Epidermal melanocyte (primary cell): ENCODE data around the gene FAM227B.
"Not testable (repeated sequence)": the region's sequence is repeated elsewhere in the genome, so short reads cannot be mapped to it uniquely, and the experiment has no call there.

ENCODE experiments used
- DNase-seq: peaks from one replicate; pipeline ENCODE4 v3.0.0; 2011; ENCODE audit warnings: low spot score; ENCODE audit not compliant: insufficient read length

FAM227B gene

DNA sequence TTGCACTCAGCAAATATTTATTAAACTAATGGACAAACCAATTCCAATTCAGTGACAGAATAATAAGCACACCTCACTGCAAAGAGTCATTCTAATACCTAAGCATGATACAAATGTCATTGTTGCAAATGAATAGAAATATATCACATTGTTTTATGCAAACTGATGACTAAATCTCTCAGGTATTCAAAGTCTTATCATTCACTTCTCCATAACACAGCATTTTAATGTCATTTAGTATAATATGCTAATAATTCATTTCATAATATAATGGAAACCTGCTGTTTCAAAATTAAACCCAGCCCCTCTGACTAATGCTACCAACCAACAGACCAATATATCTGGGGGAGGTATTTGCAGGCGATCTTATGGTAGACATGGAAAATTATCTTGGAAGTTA lies 125.8 kb downstream of the FAM227B start:
- DNase-seq = no peak

DNA sequence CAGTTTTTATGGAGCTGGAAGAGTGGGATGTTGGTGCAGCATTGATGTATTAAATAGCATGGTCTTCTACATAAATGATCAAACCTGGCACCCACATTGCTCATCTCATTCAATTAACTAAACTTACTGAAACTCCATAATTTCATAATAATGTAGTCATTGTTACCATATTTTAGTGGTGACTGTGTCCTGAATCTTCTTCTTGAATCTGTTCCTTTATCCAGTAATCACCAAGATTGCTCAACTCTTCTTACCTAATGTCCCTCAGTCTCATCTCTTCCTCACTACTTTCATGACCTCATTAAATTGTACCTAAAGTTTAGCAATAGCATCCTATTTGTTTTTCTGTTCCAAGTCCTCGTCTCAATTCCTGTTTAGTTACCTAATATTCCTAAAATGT lies 127.8 kb downstream of the FAM227B start:
- no peak for DNase-seq

DNA sequence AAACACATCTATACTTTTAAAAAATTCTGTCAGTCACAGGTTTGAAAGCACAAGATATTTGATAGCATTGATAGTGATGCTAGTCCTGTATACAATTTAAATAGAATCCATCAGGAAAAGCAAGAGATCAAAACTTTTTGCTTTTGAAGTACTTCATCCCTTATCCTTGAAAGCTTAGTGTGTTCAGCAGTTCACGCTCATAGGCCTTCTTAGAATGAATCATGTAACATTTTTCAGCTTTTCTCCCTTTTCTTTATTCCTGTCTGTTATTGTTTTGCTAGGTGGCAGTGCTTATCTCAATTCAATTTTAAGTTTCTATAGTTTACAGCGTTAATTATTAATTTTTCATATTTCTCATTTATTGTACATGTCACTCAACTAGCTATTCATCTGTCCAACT lies 128.5 kb downstream of the FAM227B start:
- DNase-seq = no peak

DNA sequence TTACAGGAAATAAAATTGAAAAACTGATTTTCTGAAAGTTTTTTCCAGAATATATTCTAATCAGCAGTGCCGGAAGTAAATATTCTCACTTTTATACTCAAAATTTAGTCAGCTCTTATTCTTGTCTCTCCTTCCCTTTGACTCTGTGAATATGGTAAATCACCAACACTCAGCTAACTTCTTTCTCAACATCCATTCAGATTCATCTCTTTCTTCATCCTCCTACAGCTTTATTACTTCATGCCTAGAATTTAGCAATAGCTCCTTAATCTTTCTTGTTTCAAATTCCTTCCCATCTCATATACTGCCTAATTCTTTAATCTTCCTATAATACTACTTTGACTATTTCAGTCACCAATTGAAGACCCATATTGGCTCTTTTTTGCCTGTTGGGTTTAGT lies 129.7 kb downstream of the FAM227B start:
- DNase-seq = no peak

DNA sequence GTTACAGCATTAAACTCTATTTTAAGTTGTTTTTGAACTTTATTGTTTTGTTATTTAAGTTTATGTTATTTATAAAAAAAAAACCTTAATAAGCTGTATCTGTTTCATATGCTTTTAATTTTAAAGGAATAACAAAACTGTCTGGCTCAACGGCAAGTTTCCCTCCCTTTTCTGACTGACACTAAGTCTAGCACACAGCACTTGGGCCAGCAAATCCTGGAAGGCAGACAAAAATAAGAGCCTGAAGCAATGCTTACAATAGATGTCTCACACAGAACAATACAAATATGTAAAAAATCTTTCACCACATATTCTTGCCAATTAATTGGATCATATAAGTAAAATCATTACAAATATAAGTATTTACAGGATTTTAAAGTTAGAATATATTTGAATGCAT lies 135.2 kb downstream of the FAM227B start:
- DNase-seq = not testable (repeated sequence)

DNA sequence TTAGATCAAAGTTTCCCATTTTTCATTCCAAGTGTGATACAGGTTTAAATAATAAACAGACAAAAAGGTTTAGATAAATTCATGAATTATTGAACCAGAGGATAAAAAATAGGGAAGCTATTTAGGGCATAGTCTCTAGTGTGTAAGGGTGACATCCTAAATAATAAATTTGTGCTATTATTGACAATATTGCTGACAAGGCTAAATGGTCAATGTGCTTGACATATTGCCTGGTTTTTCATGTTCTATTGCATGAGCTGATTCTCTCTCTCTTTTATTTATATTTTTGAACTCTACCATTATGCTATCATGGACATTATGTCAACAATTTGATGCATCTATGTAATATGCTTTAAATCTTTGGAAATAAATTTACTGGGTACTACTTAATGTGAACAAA lies 141.6 kb downstream of the FAM227B start:
- DNase-seq = not testable (repeated sequence)

DNA sequence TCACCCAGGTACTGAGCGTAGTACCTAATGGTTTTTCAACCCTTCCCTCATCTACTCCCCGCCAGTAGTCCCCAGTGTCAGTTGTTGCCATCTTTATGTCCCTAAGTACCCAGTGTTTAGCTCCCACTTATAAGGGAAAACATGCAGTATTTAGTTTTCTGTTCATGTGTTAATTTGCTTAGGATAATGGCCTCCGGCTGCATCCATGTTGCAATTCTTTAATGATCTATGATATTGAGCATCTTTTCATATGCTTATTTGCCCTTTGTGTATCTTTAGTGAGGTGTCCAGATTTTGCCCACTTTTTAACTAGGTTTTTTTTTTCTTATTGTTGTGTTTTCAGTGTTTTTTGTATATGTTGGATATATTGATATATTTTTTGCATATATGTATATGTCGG lies 142.6 kb downstream of the FAM227B start:
- DNase-seq = not testable (repeated sequence)

DNA sequence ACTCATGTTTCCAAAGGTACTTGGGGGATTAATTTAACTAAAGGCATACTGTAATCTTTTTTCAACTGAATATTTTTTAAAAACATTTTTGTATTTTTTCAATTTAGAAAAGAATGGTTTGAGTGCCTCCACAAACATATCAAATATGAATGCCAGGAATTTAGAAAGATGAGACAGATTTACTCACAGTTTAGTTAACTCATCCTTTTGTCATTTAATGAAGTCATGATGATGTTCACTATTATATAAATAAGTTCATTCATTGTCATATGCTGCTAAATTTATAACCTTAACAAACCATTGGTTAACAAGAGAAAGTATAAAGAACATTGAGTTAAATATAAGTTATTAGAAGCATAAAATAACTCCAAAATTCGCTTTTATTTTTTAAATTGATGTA lies 147.6 kb downstream of the FAM227B start:
- no peak for DNase-seq

DNA sequence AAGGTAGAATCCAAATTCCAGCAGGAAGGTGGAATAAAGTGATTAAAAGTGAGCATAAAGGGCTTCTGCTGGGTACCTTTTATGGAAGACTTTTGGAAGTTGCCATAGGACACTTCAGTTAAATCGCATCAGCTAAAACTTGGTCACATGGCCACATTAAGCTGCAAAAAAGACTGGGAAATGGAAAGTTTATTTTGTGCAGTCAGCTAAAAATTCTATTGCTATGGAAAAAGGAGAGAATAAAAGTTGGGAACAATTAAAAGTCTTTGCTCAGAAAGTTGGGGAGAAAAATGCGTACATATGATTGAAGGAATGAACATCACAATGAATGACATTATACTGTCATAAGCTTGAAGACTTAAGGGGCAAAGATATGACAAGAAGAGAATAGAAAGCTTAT lies 148.3 kb downstream of the FAM227B start:
- no peak for DNase-seq

DNA sequence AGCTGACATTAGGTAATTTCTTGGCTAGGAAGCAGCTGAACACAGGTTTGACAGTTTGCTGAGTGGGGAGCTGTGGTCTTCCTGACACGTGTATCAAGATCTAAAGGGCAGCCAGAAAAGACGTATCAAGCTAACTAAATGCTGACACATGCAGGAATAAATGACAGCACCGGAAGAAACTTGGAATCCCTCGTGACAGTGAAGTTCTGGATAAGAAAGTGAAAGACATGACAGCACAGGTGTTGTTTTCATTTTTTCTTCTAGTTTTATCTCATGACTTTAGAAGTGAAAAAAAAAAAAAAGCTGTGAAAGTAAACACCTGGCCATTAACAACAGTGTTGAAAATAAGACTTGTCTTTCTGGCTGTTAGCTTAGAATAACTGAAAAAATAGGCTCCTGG lies 148.9 kb downstream of the FAM227B start:
- DNase-seq = no peak

DNA sequence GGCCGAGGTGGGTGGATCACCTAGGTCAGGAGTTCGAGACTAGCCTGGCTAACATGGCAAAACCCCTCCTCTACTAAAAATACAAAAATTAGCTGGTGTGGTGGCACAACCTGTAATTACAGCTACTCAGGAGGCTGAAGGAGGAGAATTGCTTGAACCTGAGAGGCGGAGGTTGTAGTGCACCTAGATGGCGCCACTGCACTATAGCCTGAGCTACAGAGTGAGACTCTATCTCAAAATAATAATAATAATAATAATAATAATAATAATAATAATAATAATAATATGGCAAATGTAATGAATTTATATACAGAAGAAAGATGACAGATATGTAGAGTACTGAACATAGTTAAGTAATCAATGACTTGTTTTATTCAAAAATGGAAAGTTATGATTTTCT lies 149.4 kb downstream of the FAM227B start:
- DNase-seq = not testable (repeated sequence)

DNA sequence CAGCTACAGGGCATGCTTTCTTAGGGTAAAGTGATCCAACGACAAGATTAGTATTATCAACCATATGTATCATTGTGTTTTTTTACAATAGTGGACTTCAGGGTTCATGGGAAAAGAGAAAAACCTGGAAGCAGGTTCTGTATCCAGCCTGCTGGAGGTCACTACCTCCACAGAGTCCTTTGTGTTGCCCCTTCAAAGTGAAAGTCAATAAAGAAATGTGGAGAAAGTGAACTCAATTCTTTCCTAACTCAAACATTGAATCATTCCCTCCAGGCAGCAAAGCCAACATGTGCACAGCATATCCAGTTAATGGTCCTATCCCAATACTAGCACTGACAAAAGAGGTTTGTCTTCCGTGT lies 152.2 kb downstream of the FAM227B start:
- DNase-seq = no peak

DNA sequence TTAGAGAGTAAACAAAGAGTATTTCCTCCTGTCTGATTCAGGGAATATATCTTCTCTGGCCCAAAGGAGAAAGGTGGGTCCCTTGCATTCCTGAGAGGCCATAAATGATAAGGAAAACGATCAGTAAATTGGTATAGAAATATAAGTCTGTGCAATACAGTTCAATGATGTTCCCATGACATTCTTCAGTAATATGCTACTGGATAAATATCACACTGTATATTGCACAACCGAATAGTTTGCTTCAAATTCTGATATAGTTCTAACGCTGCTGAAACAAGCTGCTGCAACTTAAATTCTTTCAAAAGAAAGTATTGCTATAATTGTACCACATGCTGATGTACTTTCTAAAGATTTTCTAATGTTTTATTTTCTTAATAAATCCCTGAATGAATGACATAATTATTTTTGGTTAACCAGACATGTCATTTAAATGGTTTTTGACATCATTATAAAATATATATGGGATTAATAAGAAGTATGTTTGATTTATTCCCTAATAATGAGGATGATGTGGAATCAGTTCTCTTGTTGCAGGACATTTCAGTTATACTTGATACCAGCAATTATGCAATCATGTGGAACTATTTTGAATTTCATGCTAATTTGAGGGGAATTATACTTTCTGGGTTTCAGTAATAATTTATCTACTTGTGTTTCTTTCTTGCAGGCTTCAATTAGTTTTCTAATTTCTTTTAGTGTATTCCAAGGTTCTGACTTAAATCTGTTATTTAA lies 152.7 kb downstream of the FAM227B start:
- no peak for DNase-seq

DNA sequence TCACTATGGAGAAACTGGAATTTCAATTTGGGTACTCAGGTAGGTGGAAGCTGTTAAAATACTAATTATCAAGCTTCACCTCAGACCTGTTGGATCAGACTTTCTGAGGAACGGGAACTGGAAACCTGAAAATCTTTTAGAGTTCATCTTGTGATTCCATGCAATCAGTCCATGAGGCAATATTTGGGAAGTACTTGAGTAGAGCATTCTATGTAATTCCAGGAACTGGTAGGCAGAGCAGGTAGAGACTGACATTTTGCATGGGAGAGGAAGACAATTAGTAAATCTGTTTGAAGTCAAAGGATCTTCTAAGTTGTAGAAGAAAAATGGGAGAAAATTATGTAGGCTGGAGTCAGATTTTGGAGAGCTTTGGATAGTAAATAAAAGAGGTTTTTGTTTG lies 154.5 kb downstream of the FAM227B start:
- DNase-seq = no peak

DNA sequence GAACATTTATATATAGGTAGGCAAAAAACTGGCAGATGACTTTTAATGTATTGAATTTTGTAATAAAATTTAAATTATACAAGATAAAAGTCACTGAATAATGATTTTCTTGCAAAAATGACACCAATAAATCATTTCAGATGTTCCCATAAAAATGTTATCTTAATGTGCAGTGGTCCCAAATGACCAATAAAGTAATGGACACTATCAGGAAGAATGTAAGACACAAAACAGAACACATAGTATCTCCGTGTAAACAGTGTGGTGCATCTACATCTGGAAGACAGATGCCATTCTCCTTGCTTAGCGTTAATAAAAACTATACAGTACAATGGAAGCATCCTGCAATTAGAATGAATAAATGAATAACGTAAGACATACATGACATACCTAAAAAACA lies 156.1 kb downstream of the FAM227B start:
- DNase-seq = no peak

DNA sequence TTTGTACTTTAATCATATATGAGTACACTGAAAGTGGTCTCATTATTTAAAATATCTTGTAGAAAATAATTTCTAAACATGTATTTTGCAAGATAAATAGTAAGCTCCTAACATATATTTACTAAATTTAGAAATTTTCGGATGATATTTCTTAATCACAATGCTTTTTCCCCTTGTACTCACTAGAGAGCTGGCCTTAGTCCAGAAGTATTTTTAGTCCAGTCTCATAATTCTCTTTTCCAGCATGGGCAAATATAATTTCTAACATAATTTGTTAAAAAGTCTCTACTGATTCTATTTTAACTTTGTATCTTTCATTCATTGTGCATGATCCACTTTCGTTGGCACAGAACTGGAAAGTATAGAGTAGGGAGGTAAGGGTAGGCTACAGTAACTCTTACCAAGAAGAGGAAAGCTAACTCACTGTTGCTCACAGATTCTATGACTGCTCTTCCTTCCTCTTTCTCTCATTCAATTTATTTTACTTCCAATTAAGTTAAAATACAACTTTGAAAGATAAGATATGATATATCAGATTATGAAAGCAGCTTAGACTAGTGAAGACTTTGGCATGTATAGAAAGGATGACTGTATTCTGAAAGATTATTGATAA lies 158.3 kb downstream of the FAM227B start:
- DNase-seq = no peak

DNA sequence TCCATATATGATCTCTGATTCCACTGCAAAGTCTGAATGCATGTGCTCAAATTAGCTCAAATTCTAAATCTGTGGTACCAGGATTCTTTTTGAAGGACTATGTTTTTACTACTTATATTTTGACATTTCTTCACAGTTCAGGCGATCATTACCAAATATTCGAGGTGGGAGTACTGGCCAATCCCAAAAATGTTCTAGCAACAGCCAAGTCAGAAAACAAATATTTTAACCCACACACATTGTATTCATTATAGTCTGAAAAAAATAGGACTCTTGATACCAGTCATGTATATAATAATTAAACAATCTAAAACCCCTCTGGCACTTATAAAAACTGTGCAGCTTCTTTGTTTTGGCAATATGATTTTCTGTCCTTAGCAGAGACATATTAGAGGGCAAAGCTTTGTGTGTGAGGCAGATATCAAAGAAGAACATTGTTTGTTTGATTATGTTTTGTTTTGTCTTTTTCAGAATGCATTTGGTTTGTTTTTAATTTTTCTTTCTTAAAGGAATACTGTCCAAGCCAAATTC lies 160.1 kb downstream of the FAM227B start:
- DNase-seq = no peak

DNA sequence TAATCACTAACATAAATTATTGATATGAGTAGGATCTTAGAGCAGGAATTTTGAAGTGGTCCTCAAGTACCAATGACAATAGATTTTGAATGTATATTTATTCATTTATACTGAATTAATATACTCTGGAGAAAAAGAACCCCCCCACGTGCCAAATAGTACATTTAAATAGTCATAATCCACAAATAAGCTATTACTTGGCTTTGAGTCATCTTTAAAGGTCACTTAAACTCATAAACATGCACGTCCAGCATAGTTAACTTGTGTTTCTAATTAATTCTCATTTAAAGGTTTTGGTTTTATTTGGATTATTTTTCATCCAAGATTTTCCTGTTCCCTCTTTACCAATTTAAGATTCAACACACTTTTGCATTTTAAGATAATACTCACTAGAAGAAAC lies 162.5 kb downstream of the FAM227B start:
- DNase-seq = no peak

DNA sequence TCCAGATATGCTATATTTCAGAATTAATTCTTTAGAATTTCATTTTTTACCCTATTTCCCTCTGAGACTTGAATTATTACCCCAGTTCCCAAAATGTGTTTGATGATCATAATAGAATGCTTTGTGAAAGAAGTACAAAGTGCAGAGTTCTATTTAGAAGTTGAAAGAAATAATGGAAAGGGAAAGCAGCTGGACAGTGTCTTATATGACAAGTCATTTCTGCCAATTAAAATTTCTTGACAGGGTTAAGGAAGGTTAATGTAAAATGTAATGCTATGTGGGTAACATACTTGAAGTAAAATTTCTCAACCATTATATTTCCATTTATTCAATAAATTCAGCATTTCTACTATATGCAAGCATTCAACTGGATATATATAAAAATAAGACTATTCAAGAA lies 164.5 kb downstream of the FAM227B start:
- DNase-seq = no peak

DNA sequence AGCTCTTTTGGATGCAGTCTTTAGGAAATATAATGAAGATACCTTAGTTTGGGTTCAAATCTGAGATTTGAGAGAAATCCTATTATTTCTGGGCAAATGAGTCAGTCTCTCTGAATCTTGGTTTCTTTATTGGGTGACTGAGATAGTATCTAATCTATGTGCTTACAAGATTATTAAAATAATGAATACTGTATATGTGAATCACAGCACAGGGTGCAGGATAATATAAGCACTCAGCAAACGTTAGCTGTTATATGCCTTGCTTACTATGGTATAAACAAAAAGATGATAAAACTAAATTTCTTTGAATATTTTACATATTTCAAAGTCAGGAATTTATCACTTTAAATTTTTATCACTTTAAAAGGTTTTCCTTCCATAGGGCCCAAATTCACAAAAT lies 168.0 kb downstream of the FAM227B start:
- DNase-seq = no peak

DNA sequence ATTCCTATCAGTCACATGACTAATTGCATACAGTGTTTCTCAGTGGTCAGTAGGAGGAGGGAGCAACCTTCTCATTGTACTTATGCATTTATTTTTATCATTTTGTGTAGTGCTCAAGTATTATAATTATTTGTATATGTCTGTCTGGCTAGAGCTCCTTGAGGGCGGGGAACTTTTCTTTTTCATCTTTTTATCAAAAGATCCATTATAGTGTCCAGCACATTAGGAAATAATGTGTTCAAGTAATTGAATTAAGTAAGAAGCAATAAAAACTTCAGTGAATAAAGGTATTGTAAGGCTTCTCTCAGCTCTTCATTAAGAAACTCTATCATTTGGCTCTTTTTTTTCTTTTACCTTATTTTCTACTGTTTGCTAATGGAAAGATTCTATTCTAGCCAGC lies 178.8 kb downstream of the FAM227B start:
- no peak for DNase-seq

DNA sequence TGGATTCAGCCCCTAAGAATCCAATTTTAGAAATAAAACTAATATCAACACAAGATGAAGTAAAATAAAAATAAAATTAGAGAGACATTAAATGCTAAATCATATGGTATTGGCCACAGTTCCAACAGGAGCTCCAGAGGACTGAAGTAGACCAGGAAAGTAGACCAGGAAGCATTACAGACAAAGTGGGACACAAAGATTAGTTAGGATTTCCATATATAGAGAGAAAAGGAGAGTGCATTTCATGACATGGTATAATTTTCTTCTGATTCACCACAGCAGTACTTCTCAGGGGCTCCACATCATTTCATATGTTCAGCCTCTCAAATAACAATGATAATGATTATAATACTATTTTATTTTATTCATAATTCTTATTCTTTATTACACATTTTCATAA lies 179.3 kb downstream of the FAM227B start:
- no peak for DNase-seq

DNA sequence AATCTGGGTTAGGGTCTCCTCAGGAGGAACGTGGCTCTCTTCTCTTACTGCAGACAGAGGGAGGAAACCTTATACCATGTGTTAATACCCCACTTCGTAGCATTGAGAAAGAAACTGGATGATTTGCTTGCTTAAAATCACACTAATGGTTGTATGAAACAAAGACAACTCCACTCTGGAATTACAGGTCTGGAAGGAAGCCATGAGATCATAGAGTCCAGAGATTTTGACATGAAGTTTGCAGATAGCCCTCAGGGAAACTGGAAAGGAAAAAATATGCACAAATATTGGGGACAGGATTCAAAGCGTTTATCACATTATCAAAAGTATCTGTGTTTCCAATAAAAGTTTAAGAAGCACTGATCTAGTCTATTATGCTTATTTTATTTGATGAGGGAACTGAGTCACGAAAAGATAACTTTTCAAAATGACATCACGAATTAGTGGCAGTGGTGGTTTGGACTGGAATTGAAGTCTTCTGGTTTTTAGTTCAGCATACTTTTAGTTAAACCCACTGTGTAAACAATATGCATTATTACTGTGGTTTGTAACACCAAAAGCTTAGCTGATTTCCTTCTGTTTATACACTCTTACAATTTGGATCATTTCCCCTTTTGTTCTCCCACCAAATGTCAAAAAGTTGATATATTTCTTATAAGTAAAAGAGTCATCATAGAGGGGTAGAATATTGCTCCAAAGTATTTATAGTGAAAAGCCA lies 180.8 kb downstream of the FAM227B start:
- DNase-seq = no peak
